GM19043 (cell line): ENCODE data around the gene RTP5.
"Not testable (repeated sequence)": the region's sequence is repeated elsewhere in the genome, so short reads cannot be mapped to it uniquely, and the experiment has no call there.

Experiments
- ATAC-seq: cut with Tn5 transposase; IDR thresholded peaks from one replicate; pipeline ENCODE4 v1.9.1; 2021; ENCODE audit warnings: low read depth; ENCODE audit not compliant: unreplicated experiment

The RTP5 gene

DNA sequence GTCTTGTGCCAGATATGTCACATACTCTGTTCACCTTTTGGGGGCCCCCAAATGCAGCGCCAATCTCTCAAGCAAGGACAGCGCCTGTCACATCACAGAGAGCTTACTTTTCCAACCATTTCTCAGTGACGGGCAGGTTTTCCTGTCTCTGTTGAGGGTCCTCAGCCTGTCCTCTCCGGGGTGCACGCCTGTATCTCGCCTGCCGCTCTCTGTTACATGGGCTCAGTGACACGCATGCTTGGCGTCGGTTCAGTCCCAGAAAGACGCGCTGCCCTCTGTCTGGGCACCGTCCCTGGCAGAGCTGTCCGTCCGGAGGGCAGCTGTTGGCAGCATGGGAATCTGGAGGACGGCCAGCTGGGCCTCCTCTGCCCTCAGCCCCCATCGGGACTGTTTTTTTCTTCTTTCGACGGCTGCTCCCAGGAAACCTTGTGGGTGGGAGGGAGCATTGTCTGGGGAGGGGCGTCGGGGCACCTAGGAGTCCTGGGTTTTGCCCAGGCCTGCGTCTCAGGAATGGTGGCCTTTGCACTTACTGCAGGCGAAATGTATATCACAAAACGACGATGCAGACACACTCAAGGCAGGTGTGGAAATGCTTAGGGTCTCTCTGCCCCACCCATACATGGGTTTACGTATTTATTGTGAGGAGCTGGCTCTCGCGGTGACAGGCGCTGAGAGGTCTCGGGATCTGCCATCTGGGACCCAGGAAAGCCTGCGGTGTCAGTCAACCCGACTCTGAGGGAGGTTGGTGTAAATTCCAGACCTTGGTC is 30.9 kb downstream of the RTP5 start:
- no peak for ATAC-seq

GRCh38 chr2:241901018-241901380 is 31.5 kb downstream of the RTP5 start:
- no peak for ATAC-seq

DNA sequence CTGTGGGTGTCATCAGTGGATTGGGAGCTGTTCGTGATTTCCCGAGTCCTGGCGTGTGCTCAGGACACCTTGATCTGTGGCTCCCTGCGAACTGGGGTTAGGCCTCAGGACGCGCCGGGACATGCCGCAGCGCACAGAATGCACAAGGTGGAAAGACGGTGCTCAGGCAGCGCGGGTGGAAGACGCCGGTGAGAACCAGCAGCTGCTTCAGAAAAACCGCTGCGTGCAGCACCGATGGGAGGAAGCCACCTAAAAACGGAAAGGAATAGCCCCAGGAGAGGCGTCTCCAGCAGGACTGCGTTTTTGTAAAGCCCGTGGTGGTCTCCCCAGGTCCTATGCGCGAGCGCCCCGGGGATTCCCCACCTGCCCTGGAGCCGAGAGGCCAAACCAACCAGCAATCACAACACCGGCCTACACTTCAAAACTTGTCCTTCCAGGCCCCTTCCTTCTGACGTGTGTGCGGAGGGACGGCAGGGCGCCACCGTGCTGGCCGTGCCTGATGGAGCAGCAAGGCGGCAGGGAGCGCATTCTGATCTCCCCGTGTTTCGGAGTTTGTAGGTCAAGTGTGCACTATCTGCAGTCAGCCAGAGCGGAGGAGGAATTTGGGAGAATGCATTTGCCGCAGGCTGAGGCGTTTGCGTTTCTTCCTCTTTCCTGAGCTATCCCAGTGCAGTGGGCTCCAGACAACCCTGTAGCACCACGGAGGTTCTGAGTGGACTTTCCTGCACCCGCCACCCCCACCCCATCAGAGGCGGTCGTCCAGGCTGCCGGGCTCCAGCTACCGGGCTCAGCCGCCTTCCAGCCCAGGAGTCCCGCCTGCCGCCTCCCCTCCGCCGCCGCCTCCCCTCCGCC is 32.2 kb downstream of the RTP5 start:
- ATAC-seq: no peak

DNA sequence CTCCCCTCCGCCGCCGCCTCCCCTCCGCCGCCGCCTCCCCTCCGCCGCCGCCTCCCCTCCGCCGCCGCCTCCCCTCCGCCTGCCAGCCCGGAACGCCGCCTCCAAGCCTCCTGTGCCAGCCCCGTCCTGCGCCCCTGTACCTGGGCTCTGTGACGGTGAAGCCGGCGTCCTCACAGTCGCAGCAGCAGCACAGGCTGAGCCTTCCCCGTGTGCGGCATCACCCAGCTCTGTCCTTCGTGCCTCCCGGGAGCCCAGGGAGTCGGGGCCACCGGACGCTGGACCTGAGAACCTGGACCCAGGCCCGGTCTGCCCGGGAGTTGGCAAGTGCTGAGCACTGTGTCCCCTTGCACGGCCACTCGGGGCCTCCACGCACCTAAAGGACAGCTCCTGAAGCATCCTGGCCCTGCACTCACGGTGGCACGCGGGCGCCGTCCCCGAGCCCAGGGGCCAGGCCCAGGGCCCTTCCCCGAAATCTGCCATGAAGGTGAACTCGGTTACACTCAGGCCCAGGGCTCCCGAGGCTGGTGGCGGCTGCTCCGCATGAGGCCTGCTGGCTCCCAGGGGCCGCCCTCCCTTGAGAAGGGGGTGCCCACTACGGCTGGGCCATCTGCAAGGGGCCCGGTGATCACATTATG is 32.9 kb downstream of the RTP5 start:
- ATAC-seq: no peak

DNA sequence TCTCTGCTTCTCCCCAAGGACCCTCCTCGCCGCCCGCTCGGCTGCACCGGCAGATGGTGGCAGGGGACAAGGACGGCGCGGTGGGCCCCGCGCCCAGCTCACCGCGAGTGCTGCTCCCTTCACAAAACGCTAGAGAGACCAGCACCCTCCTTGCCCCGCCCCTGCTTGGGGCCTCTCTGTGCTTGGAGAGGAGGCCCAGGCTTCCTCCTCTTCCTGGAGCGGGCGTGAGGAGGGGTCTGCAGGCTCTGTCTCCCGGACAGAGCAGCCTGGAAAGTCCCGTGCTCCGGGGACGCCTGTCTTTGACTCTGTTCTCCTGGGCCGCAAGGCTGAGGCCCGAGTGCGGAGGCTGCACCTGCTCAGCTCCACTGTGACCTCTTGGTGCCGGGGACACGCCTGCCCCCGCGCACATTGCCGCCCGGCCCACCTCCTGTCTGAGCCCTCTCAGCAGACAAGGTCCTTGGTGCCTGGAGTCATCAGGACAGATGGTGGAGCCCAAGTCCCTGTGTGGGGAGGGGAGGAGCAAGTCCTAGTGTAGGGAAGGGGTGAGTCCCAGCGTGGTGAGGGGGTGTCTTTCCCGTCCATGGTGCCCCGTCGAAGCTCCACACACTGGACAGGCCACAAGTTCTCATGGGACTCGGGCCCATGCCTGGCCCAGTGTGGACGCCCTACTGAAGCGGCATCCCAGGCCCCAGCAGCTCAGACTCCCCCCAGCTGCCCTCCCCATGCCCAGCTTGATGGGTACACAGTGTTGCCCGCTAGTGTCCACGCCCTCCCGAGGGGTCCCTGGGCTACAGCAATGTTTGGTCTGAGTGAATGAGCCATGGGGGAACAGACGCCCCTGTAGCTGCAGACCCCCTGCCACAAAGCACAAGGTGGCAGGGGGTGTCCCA is 33.8 kb downstream of the RTP5 start:
- ATAC-seq: no peak

DNA sequence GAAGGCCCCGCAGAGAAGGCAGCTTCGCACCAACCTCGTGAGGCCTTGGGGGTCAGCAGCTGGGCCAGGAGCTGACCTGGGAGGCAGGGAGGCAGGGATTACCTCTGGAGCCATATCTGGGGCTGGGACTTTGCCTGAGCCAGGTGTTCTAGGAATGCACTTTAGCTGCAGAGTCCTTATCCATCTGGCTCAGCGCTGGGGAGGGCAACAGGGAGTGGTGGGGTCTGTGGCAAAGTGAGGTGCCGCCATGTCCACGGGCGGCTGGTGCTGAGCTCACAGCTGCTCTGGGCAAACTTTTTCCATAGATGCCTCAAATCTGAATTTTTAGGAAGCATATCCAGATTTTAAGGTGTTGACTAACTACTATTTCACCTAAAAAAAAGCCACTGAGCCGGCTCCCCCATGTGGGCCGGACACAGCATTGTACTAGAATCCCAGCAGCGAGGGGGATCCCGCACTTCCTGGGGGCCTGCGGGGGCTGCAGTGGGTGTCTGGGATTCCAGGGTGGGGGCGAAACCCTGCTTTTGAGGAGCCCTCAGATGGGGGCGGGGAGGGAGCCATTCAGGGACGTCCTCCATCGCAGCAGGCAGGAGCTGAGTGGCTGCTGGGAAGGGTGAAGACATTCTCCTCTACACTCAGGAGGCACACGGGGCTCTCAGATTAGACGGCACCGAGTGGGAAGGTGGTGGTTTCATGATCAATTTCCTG is 34.6 kb downstream of the RTP5 start:
- ATAC-seq: no peak

GRCh38 chr2:241904791-241905710 is 35.5 kb downstream of the RTP5 start:
- ATAC-seq: no peak

DNA sequence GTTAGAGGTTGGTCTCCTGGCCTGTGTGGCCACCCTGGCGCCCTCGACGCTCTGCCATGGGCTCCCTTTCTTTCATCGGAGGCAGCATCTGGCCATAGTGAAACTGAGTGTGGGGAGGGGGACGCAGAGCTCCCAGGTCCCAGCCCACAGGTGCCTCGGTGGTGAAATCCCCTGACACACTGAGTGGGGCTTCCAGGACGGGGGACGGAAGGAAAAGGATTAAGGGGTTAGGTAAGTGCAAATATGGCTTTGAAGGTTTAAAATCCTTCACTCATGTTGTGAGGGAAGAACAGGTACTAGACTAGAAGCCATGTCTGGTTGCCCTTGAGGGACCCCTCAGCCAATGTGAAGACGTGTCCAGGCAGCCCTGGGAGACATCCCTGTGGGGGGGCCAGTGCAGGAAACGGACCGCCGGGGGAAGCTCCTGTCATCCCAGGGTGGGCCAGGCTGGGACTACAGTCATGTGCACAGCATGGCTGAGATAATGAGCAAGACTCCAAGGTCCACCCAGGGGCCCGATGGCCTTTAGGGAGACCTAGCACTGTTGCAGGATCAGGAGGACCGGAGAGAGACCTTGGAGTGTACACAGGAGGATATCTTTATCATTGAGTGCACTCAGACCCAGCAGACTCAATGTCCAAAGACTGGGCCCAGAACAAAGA is 36.3 kb downstream of the RTP5 start:
- no peak for ATAC-seq

DNA sequence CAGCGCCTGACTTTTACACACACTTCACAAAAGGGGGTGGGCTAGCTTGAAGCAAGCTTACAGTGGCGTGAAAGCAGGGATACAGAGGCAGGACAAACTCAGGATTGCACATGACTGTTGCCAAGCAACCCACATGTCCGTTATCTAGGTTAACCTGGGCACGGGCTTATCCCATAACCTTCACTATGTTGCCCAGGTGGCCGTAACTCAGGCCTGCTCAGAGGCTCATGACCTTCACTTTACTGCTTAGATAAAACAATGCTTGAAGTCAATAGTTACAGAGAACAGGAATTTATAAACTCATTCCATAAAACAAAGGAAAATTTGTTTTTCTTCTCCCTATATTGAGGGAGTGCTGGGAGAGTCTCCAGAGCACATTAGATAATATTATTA is 36.8 kb downstream of the RTP5 start:
- ATAC-seq: not testable (repeated sequence)

DNA sequence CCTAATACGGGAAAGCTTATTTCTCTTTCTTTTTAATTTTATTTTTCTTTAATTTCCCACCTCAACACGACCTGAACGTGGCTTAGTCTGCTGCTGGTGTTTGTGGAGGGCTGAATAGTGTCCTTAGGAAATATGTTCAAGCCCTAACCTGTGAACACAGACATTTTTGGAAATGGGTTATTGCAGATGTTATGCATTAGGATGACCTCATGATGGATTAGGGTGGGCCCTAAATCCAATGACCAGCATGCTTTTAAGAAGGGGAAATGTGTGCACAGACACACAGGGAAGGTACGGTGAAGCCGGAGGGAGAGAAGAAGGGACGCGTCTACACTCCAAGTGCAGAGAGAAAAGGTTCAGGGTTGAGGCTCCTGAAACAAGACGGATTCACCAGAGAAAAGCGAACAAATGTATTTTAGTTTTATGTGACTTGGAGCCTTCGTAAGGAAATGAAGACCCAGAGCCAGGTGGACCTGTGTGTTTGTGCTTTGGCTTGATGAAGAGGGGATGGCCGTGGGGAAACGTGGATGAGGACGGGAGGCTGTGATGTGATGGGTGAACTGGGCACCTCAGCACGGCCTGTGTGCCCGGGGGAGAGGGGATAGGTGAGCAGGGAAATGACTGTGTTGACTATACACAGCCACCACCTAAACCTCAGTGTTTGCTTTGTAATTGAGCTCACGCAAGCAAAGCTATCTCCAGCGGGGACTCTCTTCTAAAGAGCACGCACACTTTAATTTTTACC is 37.5 kb downstream of the RTP5 start:
- ATAC-seq: no peak

DNA sequence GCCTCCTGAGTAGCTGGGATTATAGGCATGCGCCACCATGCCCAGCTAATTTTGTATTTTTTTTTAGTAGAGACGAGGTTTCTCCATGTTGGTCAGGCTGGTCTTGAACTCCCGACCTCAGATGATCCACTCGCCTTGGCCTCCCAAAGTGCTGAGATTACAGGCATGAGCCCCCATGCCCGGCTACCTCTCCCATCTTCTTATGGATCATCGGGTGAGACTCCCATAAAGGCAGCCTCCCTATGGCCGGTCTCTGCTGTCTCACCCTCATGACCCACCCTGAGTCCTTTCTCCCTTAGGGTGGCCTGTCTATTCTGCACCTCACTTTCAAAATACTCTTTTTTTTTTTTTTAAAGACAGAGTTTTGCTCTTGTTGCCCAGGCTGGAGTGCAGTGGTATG is 38.3 kb downstream of the RTP5 start:
- ATAC-seq: not testable (repeated sequence)

GRCh38 chr2:241908686-241909420 is 39.3 kb downstream of the RTP5 start:
- ATAC-seq: no peak

DNA sequence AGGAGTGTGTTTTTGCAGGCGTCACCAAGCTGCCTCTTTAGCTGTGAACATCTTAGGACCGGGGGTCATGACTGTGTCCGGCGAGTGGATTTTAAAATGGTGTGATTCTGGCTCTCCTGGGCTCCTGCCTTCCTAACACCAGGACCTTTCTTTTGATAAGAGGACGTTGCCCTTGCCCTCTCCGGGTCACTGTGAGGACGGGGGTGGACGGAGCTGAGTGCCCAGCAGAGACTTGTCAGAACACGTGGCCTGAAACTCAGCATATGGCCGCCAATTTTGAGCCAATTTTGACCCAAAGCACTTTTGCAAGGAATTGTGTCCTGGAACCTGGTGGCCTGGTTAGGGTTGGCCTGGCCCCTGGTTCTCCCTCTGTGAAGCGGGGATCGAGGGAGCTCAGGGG is 40.2 kb downstream of the RTP5 start:
- no peak for ATAC-seq

- ATAC-seq: no peak
Observed at GRCh38 chr2:241910604-241911520, 41.3 kb downstream of the RTP5 start.

DNA sequence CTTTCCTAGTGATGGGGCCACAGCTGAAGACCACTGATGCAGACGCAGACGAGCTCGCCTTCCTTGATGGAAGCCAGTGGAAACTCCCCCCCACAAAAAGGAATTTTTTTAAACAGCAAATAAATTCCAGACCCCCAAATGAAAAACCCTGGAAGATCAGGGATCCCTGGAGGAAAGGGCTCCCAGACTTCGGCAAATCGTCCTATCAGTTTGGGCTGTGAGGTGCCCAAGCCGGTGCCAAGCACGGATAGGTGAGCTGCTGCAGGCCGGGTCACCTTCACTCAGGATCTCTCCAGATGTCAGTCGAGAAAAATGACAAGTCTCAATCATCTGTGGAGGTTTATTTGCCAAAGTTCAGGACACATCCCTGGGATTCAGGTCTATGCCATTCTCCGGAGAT is 42.0 kb downstream of the RTP5 start:
- no peak for ATAC-seq

- no peak for ATAC-seq
Observed at GRCh38 chr2:241912021-241912555, 42.6 kb downstream of the RTP5 start.
